Smooth muscle cell (in vitro differentiated cells): ENCODE data around the gene NID1. TPM values are rescaled to one million over a fixed set of nuclear protein-coding genes. Genes with fewer than 3 reads are reported as not detected.

Experiments
- DNase-seq: peaks from one replicate; lab custom pipeline; 2025; ENCODE audit not compliant: unreplicated experiment; lab: John Stamatoyannopoulos, UW
- H2AFZ ChIP-seq: fragments of 200-600 bp; sonication (generic); 2 replicates; pipeline ENCODE4 v1.6.0; 2016; ENCODE audit warnings: antibody characterized with exemption, low read depth, mild to moderate bottlenecking
- H3F3A ChIP-seq: fragments of 200-600 bp; sonication (generic); 2 replicates; pipeline ENCODE4 v1.6.0; 2017; ENCODE audit warnings: antibody characterized with exemption, low read depth
- H3K27ac ChIP-seq: fragments of 200-600 bp; sonication (generic); 2 replicates; pipeline ENCODE4 v1.5.1; 2016; ENCODE audit warnings: low read depth, mild to moderate bottlenecking
- H3K27me3 ChIP-seq: fragments of 200-600 bp; sonication (generic); 2 replicates; pipeline ENCODE4 v1.6.1; 2016; ENCODE audit warnings: low read depth, mild to moderate bottlenecking
- H3K36me3 ChIP-seq: fragments of 200-600 bp; sonication (generic); 2 replicates; pipeline ENCODE4 v1.5.1; 2016; ENCODE audit warnings: low read depth
- H3K4me1 ChIP-seq: fragments of 200-600 bp; sonication (generic); 2 replicates; pipeline ENCODE4 v1.5.1; 2016; ENCODE audit warnings: low read depth
- H3K4me2 ChIP-seq: fragments of 200-600 bp; sonication (generic); 2 replicates; pipeline ENCODE4 v1.6.0; 2016; ENCODE audit warnings: mild to moderate bottlenecking
- H3K4me3 ChIP-seq: fragments of 200-600 bp; sonication (generic); 2 replicates; pipeline ENCODE4 v1.5.1; 2016; ENCODE audit warnings: mild to moderate bottlenecking
- H3K79me2 ChIP-seq: fragments of 200-600 bp; sonication (generic); 2 replicates; pipeline ENCODE4 v1.6.0; 2016; ENCODE audit warnings: low read depth, mild to moderate bottlenecking
- H3K9ac ChIP-seq: fragments of 200-600 bp; sonication (generic); 2 replicates; pipeline ENCODE4 v1.6.0; 2016; ENCODE audit warnings: low read depth
- H3K9me3 ChIP-seq: fragments of 200-600 bp; sonication (generic); replicated peaks from 2 replicates; pipeline ENCODE4 v1.5.1; 2016; ENCODE audit warnings: low read depth
- H4K20me1 ChIP-seq: fragments of 200-600 bp; sonication (generic); 2 replicates; pipeline ENCODE4 v1.6.0; 2016; ENCODE audit warnings: low read depth
- WGBS: methylation state at CpG from one replicate; pipeline ENCODE4 v1.1.7; 2016; ENCODE audit warnings: low lambda C conversion rate; 5-methylcytosine and 5-hydroxymethylcytosine counted together
- polyA plus RNA-seq: library from polyadenylated mRNA; unstranded; fragments of >200 nt; fragmentation: Nextera tagmentation; extraction: Ambion mirVana; gene quantifications from 2 replicates; pipeline ENCODE4 v1.2.1, GENCODE V29; 2016
- total RNA-seq: library from RNA; depleted of rRNA; stranded (reverse); fragments of >200 nt; gene quantifications from 2 replicates; pipeline ENCODE4 v1.2.3, GENCODE V29; 2014
- TF ChIP-seq, protein P1 (sequence below): fragments of 200-600 bp; sonication (generic); IDR thresholded peaks from 2 replicates; pipeline ENCODE4 v1.5.1; 2017; ENCODE audit warnings: borderline replicate concordance, mild to moderate bottlenecking, antibody characterized with exemption; ENCODE audit not compliant: insufficient read depth, poor library complexity, severe bottlenecking

NID1 gene
- total and polyA plus RNA-seq, 2 experiments from 2014 or later, result 52.9 to 74.1 TPM

DNA sequence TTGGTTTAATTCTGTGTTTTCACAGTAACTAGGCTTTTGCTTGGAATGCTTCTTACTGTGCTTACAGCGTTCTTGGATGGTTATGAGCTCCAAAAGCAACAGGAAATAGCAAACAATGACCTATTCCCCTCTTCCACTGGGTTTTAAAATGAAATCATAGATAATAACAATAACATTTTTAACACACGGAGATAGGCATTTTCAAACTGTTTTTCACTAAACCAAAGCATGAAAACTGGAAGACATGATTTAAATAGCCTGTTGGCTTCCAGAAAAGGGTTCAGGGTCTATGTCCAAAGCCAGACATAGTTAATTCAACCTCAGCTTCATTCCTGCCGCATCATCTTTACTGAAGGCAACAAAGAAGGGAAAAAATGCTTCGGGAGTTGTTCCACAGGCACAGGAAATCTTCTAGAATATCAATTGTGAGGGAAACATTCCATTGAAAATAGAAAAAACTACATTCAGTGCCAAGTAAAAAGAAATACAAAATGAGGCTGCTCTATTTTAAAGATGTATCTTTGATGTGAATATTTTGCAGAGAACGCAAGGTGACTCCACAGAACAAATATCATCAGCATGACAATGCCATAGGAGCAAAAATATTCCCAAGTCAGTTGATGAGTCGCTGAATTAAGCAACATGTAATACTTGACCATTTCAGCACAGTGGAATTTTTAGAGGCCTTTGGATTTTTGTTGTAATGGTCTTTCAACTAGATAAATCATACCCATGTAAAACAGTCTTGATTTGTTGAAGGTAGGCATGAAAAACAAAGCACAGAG lies 80.7 kb downstream of the NID1 start:
- DNase-seq, result no peak
- Histone ChIP-seq H3K4me3 (no peak overlapping the region), H3F3A (no peaks in the 10 kb centered on the region), H3K27ac (no peak overlapping the region), H3K9ac (no peak overlapping the region), H3K27me3 (no peaks in the 10 kb centered on the region), H2AFZ (no peak overlapping the region), H3K9me3 (no peaks in the 10 kb centered on the region), H4K20me1 (no peaks in the 10 kb centered on the region), H3K4me1 (no peaks in the 10 kb centered on the region), H3K4me2 (no peak overlapping the region), H3K79me2 (no peaks in the 10 kb centered on the region), H3K36me3 (no peaks in the 10 kb centered on the region)
- WGBS, result 88% methylated on average over 6 of the region's 6 CpGs
- TF ChIP-seq, protein P1, sequence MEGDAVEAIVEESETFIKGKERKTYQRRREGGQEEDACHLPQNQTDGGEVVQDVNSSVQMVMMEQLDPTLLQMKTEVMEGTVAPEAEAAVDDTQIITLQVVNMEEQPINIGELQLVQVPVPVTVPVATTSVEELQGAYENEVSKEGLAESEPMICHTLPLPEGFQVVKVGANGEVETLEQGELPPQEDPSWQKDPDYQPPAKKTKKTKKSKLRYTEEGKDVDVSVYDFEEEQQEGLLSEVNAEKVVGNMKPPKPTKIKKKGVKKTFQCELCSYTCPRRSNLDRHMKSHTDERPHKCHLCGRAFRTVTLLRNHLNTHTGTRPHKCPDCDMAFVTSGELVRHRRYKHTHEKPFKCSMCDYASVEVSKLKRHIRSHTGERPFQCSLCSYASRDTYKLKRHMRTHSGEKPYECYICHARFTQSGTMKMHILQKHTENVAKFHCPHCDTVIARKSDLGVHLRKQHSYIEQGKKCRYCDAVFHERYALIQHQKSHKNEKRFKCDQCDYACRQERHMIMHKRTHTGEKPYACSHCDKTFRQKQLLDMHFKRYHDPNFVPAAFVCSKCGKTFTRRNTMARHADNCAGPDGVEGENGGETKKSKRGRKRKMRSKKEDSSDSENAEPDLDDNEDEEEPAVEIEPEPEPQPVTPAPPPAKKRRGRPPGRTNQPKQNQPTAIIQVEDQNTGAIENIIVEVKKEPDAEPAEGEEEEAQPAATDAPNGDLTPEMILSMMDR, result no peak

DNA sequence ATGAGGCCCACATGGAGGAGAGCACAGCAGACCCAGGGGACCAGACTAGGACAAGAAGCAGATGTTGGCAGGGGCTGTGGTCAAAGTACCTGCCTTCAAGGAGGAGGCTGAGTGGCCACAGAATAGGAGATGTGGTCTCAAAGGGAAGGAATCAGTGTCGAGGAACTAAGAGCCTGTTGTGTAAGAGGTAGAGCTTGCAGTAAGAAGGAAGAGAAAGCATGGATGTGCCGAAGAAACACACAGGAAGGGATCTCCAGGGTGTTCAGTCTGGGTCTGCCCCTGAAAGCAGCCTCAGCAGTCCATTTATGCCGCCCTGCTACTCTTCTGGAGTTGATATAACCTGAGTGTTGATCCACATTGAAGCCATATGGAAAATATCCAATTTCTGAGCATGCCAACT lies 83.9 kb downstream of the NID1 start:
- H4K20me1 ChIP-seq, result no peaks in the 10 kb centered on the region
- H3K4me3 ChIP-seq, result no peak overlapping the region
- DNase-seq, result no peak
- H3K4me1 ChIP-seq, result no peaks in the 10 kb centered on the region
- H3K9ac ChIP-seq, result no peak overlapping the region
- H3K9me3 ChIP-seq, result peaks cover 8% of the 10 kb centered on the region
- H3F3A ChIP-seq, result no peaks in the 10 kb centered on the region
- no peaks in the 10 kb centered on the region for H3K79me2 ChIP-seq
- WGBS, result 100% methylated on average over 3 of the region's 3 CpGs
- H3K27me3 ChIP-seq, result no peaks in the 10 kb centered on the region
- no peak overlapping the region for H3K4me2 ChIP-seq
- H3K27ac ChIP-seq, result no peak overlapping the region
- peaks cover 27% of the 10 kb centered on the region for H3K36me3 ChIP-seq
- H2AFZ ChIP-seq, result no peak overlapping the region
- TF ChIP-seq, protein P1, result no peak

DNA sequence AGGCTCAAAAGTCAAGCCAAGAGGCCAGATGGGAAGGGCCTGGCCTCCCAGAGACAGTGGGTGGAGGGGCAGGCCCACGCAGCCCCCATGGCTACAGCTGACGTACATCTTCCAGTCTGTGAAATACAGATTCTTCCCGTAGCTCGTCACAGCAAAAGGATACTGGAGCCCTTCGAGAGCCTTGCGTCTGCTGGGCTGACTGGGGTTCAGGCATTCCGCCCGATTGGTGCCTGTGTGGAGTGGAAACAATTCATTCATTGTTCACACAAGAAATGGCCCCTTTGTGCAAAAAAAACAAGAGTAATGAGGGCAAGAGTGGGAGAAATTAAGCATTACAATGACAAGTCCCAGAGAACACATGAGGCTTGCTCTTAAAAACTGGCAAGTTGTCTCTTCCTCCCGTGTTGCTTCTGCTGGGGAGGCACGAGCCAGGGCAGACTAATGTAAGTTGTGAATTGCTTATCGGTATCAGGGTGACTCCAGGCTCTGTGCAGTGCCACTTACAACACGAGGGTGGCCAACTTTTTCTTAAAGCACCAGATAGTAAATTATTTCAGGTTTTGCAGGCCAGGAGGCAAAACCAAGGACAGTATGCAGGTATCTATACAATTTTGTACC lies 85.1 kb downstream of the NID1 start:
- Histone ChIP-seq H3K4me3 (no peak overlapping the region), H3K79me2 (no peaks in the 10 kb centered on the region), H3K4me1 (no peaks in the 10 kb centered on the region), H4K20me1 (no peaks in the 10 kb centered on the region), H3K9ac (no peak overlapping the region), H3K9me3 (peaks cover 8% of the 10 kb centered on the region), H3K4me2 (no peak overlapping the region), H3F3A (no peaks in the 10 kb centered on the region), H3K27me3 (no peaks in the 10 kb centered on the region), H3K27ac (no peak overlapping the region), H3K36me3 (peaks cover 27% of the 10 kb centered on the region), H2AFZ (no peak overlapping the region)
- TF ChIP-seq, protein P1, result no peak
- no peak for DNase-seq
- WGBS, result 89% methylated on average over 12 of the region's 12 CpGs
